Measurements from ENCODE around the gene TENM3. TPM values are rescaled to one million over a fixed set of nuclear protein-coding genes. Genes with fewer than 3 reads are reported as not detected.

Gene TENM3
- total and polyA plus RNA-seq, 12 donors, result 0.20 to 6.6 (median 3.5) TPM

- TF ChIP-seq, protein P1, sequence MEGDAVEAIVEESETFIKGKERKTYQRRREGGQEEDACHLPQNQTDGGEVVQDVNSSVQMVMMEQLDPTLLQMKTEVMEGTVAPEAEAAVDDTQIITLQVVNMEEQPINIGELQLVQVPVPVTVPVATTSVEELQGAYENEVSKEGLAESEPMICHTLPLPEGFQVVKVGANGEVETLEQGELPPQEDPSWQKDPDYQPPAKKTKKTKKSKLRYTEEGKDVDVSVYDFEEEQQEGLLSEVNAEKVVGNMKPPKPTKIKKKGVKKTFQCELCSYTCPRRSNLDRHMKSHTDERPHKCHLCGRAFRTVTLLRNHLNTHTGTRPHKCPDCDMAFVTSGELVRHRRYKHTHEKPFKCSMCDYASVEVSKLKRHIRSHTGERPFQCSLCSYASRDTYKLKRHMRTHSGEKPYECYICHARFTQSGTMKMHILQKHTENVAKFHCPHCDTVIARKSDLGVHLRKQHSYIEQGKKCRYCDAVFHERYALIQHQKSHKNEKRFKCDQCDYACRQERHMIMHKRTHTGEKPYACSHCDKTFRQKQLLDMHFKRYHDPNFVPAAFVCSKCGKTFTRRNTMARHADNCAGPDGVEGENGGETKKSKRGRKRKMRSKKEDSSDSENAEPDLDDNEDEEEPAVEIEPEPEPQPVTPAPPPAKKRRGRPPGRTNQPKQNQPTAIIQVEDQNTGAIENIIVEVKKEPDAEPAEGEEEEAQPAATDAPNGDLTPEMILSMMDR (IDR thresholded peaks at IDR 0.05), result no peak
- intact Hi-C loops (cut with DNase I), result no loop called here
- DNase-seq (no peak), ATAC-seq (no peak)
- 38 to 52% methylated on average over 4 of the region's 4 CpGs for WGBS, 2 donors
- no peaks in the 10 kb centered on the region for H3K36me3 ChIP-seq
- no peaks in the 10 kb centered on the region for H3K9me3 ChIP-seq
- H3K4me3 ChIP-seq, result no peak overlapping the region
- H3K27me3 ChIP-seq, result no peaks in the 10 kb centered on the region
- peaks cover 0 to 4% (median 0%) of the 10 kb centered on the region in 9 donors for H3K4me1 ChIP-seq
- no peak overlapping the region for H3K27ac ChIP-seq
These were observed 317.2 kb downstream of the TENM3 start for GRCh38 chr4:182560358-182560757.

- H3K9me3 ChIP-seq, result no peaks in the 10 kb centered on the region
- no peak for DNase-seq
- no peak overlapping the region for H3K4me3 ChIP-seq
- WGBS, 2 donors, result 87 to 90% methylated on average over 3 of the region's 3 CpGs
- TF ChIP-seq, protein P1 (IDR thresholded peaks at IDR 0.05), result no peak
- H3K27me3 ChIP-seq, result no peaks in the 10 kb centered on the region
- H3K4me1 ChIP-seq, result peaks cover 0 to 4% (median 0%) of the 10 kb centered on the region in 9 donors
- intact Hi-C loops (cut with DNase I), result no loop called here
- H3K27ac ChIP-seq, result no peak overlapping the region
- H3K36me3 ChIP-seq, result no peaks in the 10 kb centered on the region
- ATAC-seq, result no peak
These were observed 319.1 kb downstream of the TENM3 start for GRCh38 chr4:182562350-182562749.

DNA sequence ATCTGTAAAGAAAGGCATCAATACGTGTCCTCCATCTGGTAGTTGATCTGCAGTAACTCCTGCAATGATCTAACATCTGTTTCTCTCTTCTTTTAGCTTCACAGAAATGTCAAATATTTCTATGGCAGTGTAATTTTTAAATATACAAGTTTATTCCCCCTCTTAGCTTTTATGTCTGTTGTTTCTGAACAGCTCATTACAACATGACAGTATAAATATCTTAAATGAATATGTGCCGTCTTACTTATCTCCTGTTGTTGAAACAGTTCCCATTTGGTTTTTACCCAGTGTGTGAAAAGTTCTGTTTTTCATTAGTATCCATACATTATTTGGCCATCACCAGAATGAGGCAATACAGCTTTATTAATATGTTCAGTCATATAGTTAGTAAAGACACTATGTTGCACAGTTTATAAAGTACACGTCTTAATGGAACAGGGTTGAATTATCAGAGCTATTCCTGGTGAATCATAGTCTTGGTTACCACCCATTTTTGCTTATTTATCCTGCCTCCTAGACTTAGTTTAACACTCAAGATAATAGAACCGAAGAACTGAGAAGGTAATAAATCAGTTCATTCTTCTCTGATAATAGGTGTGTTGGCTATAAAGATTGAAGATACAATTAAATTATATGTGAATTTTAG, 321.6 kb downstream of the TENM3 start:
- no peaks in the 10 kb centered on the region for H3K27me3 ChIP-seq
- H3K9me3 ChIP-seq, result no peaks in the 10 kb centered on the region
- no peaks in the 10 kb centered on the region for H3K36me3 ChIP-seq
- peaks cover 0 to 4% (median 0%) of the 10 kb centered on the region in 9 donors for H3K4me1 ChIP-seq
- no peak for ATAC-seq
- H3K27ac ChIP-seq, result no peak overlapping the region
- intact Hi-C loops (cut with DNase I), result no loop called here
- WGBS, 2 donors, result 75 to 84% methylated on average over 4 of the region's 4 CpGs
- H3K4me3 ChIP-seq, result no peak overlapping the region
- no peak for DNase-seq
- TF ChIP-seq, protein P1 (IDR thresholded peaks at IDR 0.05), result no peak

DNA sequence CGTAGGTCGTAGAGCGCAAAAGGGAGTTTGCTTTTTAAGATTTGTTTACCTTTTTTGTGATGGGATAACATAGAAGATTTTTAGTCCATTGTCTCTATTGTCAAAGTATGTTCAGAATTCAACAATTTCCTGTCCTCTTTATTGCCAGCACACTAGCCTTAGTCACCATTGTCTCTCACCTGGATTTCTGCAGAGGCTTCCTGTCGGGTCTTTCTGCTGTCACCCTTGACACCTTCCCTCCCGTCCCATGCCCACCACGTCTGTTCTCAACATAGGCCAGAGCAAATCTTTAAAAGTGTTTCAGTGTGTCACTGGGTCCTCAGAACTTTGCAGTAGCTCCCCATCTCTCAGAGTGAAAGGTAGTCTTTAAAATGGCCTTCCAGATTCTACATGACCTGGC, 323.9 kb downstream of the TENM3 start:
- Histone ChIP-seq H3K4me1 (peaks cover 0 to 4% (median 0%) of the 10 kb centered on the region in 9 donors), H3K9me3 (no peaks in the 10 kb centered on the region), H3K27me3 (no peaks in the 10 kb centered on the region), H3K36me3 (no peaks in the 10 kb centered on the region), H3K27ac (no peak overlapping the region), H3K4me3 (no peak overlapping the region)
- 63 to 76% methylated on average over 6 of the region's 6 CpGs for WGBS, 2 donors
- TF ChIP-seq, protein P1 (IDR thresholded peaks at IDR 0.05), result no peak
- no peak for ATAC-seq
- DNase-seq, result no peak
- intact Hi-C loops (cut with DNase I), result no loop called here
